ENCODE data around the gene SLC39A8. TPM values are rescaled to one million over a fixed set of nuclear protein-coding genes. Genes with fewer than 3 reads are reported as not detected.
"Not testable (repeated sequence)": the region's sequence is repeated elsewhere in the genome, so short reads cannot be mapped to it uniquely, and the experiment has no call there.

SLC39A8 gene
- total RNA-seq, 1 donor from 2014 or later, result 27.7 TPM

- Histone ChIP-seq H3K36me3 (no peaks in the 10 kb centered on the region), H3K27me3 (no peaks in the 10 kb centered on the region), H3K4me3 (no peak overlapping the region), H3K9me3 (no peaks in the 10 kb centered on the region), H3K4me1 (no peaks in the 10 kb centered on the region), H3K27ac (no peak overlapping the region)
- DNase-seq (ENCODE audit: extremely low spot score in 2 of 2), result no peak
- intact Hi-C loops (cut with DNase I), result no loop called here
- TF ChIP-seq POLR2A (IDR thresholded peaks at IDR 0.05), result no peak
- TF ChIP-seq CTCF (IDR thresholded peaks at IDR 0.05), result no peak
- TF ChIP-seq POLR2AphosphoS5 (IDR thresholded peaks at IDR 0.05; ENCODE audit: insufficient read depth in 1 of 2, low read depth in 1 of 2), result no peak
Measured at GRCh38 chr4:102387552-102388150, 42.4 kb upstream of the SLC39A8 start.

GRCh38 chr4:102386966-102387365, 41.7 kb upstream of the SLC39A8 start:
- no peak overlapping the region for H3K27ac ChIP-seq
- no peak for TF ChIP-seq POLR2AphosphoS5 (IDR thresholded peaks at IDR 0.05; ENCODE audit: insufficient read depth in 1 of 2, low read depth in 1 of 2)
- no peak for TF ChIP-seq CTCF (IDR thresholded peaks at IDR 0.05)
- TF ChIP-seq POLR2A (IDR thresholded peaks at IDR 0.05), result no peak
- no peak overlapping the region for H3K4me3 ChIP-seq
- H3K27me3 ChIP-seq, result no peaks in the 10 kb centered on the region
- intact Hi-C loops (cut with DNase I), result no loop called here
- no peaks in the 10 kb centered on the region for H3K4me1 ChIP-seq
- no peak for DNase-seq (ENCODE audit: extremely low spot score in 2 of 2)
- no peaks in the 10 kb centered on the region for H3K36me3 ChIP-seq
- no peaks in the 10 kb centered on the region for H3K9me3 ChIP-seq

- H3K27me3 ChIP-seq; intact Hi-C loops (cut with DNase I); H3K9me3 ChIP-seq; H3K4me1 ChIP-seq; H3K27ac ChIP-seq; H3K36me3 ChIP-seq; H3K4me3 ChIP-seq; DNase-seq (ENCODE audit: extremely low spot score in 2 of 2): not testable (repeated sequence)
Measured at GRCh38 chr4:102380253-102380652, 35.0 kb upstream of the SLC39A8 start.

GRCh38 chr4:102362922-102363432, 17.7 kb upstream of the SLC39A8 start:
- no peaks in the 10 kb centered on the region for H3K4me1 ChIP-seq
- intact Hi-C loops (cut with DNase I), result no loop called here

GRCh38 chr4:102358128-102358527, 12.8 kb upstream of the SLC39A8 start:
- DNase-seq (ENCODE audit: extremely low spot score in 2 of 2), result no peak
- Histone ChIP-seq H3K4me3 (no peak overlapping the region), H3K27ac (no peak overlapping the region), H3K9me3 (no peaks in the 10 kb centered on the region), H3K27me3 (no peaks in the 10 kb centered on the region), H3K36me3 (no peaks in the 10 kb centered on the region), H3K4me1 (no peaks in the 10 kb centered on the region)
- intact Hi-C loops (cut with DNase I), result no loop called here
- TF ChIP-seq CTCF (IDR thresholded peaks at IDR 0.05) (no peak), POLR2A (IDR thresholded peaks at IDR 0.05) (no peak), POLR2AphosphoS5 (IDR thresholded peaks at IDR 0.05; ENCODE audit: insufficient read depth in 1 of 2, low read depth in 1 of 2) (no peak)

More at GRCh38 chr4:102362922-102363432, 17.7 kb upstream of the SLC39A8 start:
- H3K4me3 ChIP-seq, result no peak overlapping the region
- H3K27ac ChIP-seq, result no peak overlapping the region
- DNase-seq (ENCODE audit: extremely low spot score in 2 of 2), result no peak
- no peaks in the 10 kb centered on the region for H3K27me3 ChIP-seq
- no peaks in the 10 kb centered on the region for H3K9me3 ChIP-seq
- no peaks in the 10 kb centered on the region for H3K36me3 ChIP-seq
- TF ChIP-seq POLR2A (IDR thresholded peaks at IDR 0.05) (no peak), POLR2AphosphoS5 (IDR thresholded peaks at IDR 0.05; ENCODE audit: insufficient read depth in 1 of 2, low read depth in 1 of 2) (no peak), CTCF (IDR thresholded peaks at IDR 0.05) (no peak)

GRCh38 chr4:102357637-102358036, 12.4 kb upstream of the SLC39A8 start:
- H3K27me3 ChIP-seq; H3K4me3 ChIP-seq; H3K36me3 ChIP-seq; intact Hi-C loops (cut with DNase I); H3K4me1 ChIP-seq; DNase-seq (ENCODE audit: extremely low spot score in 2 of 2); H3K27ac ChIP-seq; H3K9me3 ChIP-seq: not testable (repeated sequence)

Measured in vagina (tissue), 2 donors.